Osteoblast (primary cell): Measurements from ENCODE around the gene ARL13B. TPM values are rescaled to one million over a fixed set of nuclear protein-coding genes. Genes with fewer than 3 reads are reported as not detected.

Experiments used
- DNase-seq: peaks from one replicate; pipeline ENCODE4 v3.0.0; 2011; ENCODE audit warnings: low spot score, mixed read lengths; ENCODE audit not compliant: insufficient read length; ENCODE audit errors: missing footprints
- H2AFZ ChIP-seq: 2 replicates; pipeline ENCODE4 v1.6.0; 2011; ENCODE audit warnings: mild to moderate bottlenecking, low read length
- H3K27ac ChIP-seq: 2 replicates; pipeline ENCODE4 v1.5.1; 2011; ENCODE audit warnings: mild to moderate bottlenecking, low read depth, low read length, moderate library complexity
- H3K27me3 ChIP-seq: 2 replicates; pipeline ENCODE4 v1.6.0; 2012; ENCODE audit warnings: mild to moderate bottlenecking, control low read depth, inconsistent platforms, low read length, moderate library complexity; ENCODE audit not compliant: insufficient read depth
- H3K36me3 ChIP-seq: 2 replicates; pipeline ENCODE4 v1.5.1; 2011; ENCODE audit warnings: mild to moderate bottlenecking, low read length, control low read depth, moderate library complexity; ENCODE audit not compliant: insufficient read depth
- H3K4me1 ChIP-seq: 2 replicates; pipeline ENCODE4 v1.5.1; 2011; ENCODE audit warnings: mild to moderate bottlenecking, low read length, control low read depth, moderate library complexity; ENCODE audit not compliant: insufficient read depth
- H3K4me2 ChIP-seq: 2 replicates; pipeline ENCODE4 v1.6.0; 2011; ENCODE audit warnings: mild to moderate bottlenecking, low read length; ENCODE audit not compliant: insufficient read depth
- H3K4me3 ChIP-seq: fragments of 200-600 bp; sonication (generic); 3 replicates; pipeline ENCODE4 v1.5.1; 2012; ENCODE audit warnings: mild to moderate bottlenecking, low read length, inconsistent platforms; ENCODE audit not compliant: insufficient read depth
- H3K79me2 ChIP-seq: 2 replicates; pipeline ENCODE4 v1.6.0; 2012; ENCODE audit warnings: mild to moderate bottlenecking, low read length, control low read depth, inconsistent platforms; ENCODE audit not compliant: insufficient read depth
- H3K9me3 ChIP-seq: 2 replicates; pipeline ENCODE4 v1.5.1; 2011; ENCODE audit warnings: low read depth, low read length, control low read depth
- H4K20me1 ChIP-seq: 2 replicates; pipeline ENCODE4 v1.6.0; 2012; ENCODE audit warnings: mild to moderate bottlenecking, low read length, control low read depth; ENCODE audit not compliant: insufficient read depth
- total RNA-seq: library from RNA; depleted of rRNA; stranded (reverse); fragments of >200 nt; gene quantifications from 2 replicates; pipeline ENCODE4 v1.2.3, GENCODE V29; 2012
- TF ChIP-seq, protein P1 (sequence below): IDR thresholded peaks from 2 replicates; pipeline ENCODE4 v1.5.1; 2011; ENCODE audit warnings: mild to moderate bottlenecking, low read depth, low read length, moderate library complexity; ENCODE audit errors: extremely low read depth

ARL13B gene
- total RNA-seq, 1 donor, result 18.1 TPM

DNA sequence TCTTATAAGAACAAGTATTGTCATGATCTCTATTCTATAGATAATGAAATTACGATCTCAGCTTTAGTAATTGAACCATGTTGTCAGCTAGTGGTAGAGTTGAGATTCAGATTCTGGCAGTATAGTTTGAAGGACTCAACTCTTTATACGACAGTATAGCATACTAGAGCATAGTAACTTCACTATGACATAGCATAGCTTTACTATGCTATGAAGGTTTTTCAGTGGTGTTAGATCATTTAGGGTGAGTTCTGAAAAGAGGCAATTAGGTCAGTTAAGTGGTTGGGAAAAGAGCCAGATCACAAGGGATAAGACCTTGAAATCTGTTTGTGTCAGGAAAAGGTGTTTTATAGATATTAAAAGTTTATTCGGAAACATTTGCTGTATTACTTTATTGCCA lies 40.3 kb downstream of the ARL13B start:
- no peak overlapping the region for H3K4me3 ChIP-seq
- no peaks in the 10 kb centered on the region for H3K79me2 ChIP-seq
- no peaks in the 10 kb centered on the region for H3K27me3 ChIP-seq
- no peaks in the 10 kb centered on the region for H3K36me3 ChIP-seq
- no peaks in the 10 kb centered on the region for H3K4me1 ChIP-seq
- no peaks in the 10 kb centered on the region for H4K20me1 ChIP-seq
- H2AFZ ChIP-seq, result no peak overlapping the region
- TF ChIP-seq, protein P1, sequence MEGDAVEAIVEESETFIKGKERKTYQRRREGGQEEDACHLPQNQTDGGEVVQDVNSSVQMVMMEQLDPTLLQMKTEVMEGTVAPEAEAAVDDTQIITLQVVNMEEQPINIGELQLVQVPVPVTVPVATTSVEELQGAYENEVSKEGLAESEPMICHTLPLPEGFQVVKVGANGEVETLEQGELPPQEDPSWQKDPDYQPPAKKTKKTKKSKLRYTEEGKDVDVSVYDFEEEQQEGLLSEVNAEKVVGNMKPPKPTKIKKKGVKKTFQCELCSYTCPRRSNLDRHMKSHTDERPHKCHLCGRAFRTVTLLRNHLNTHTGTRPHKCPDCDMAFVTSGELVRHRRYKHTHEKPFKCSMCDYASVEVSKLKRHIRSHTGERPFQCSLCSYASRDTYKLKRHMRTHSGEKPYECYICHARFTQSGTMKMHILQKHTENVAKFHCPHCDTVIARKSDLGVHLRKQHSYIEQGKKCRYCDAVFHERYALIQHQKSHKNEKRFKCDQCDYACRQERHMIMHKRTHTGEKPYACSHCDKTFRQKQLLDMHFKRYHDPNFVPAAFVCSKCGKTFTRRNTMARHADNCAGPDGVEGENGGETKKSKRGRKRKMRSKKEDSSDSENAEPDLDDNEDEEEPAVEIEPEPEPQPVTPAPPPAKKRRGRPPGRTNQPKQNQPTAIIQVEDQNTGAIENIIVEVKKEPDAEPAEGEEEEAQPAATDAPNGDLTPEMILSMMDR, result no peak
- H3K9me3 ChIP-seq, result no peaks in the 10 kb centered on the region
- no peak overlapping the region for H3K27ac ChIP-seq
- no peak for DNase-seq
- H3K4me2 ChIP-seq, result no peak overlapping the region

DNA sequence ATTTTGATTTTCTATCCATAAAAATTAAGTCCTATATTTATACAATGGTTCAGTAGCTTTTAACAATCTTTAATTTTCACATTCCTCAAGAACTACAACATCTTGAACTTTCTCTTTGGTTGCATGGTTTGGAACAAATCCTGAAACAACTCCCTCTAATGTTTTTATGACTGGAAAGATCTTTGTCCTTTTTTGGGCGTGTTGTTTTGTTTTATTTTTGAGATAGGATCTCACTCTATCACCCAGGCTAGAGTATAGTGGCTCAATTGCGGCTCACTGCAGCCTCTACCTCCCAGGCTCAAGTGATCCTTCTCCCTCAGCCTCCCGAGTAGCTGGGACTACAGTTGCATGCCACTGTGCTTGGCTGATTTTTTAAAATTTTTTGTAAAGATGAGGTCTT lies 44.4 kb downstream of the ARL13B start:
- no peaks in the 10 kb centered on the region for H3K79me2 ChIP-seq
- peak overlapping the region; percentile 80 for H2AFZ ChIP-seq
- no peaks in the 10 kb centered on the region for H3K27me3 ChIP-seq
- no peaks in the 10 kb centered on the region for H3K9me3 ChIP-seq
- no peak for DNase-seq
- no peaks in the 10 kb centered on the region for H3K36me3 ChIP-seq
- H4K20me1 ChIP-seq, result no peaks in the 10 kb centered on the region
- H3K4me2 ChIP-seq, result peak overlapping the region; percentile 66
- peak overlapping the region; percentile 42 for H3K4me3 ChIP-seq
- no peaks in the 10 kb centered on the region for H3K4me1 ChIP-seq
- TF ChIP-seq, protein P1, result no peak
- H3K27ac ChIP-seq, result peak overlapping the region; percentile 54

DNA sequence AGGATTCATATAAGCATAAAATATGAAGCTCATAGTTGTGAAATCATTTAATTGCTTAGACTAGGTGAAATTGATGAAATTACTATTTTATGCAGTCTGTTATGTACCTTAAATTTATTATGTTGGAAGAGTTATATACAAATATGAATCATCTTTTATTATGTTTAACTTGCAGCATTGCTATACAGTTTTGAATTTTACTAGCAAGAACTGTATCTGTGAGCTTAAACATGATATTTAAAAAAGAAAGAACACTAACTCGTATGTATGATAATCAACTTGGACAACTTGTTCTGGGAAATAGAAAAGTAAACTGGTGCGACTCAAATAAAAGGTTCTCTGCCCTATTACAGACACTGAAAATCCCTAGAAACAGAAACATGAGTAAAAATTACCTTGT lies 46.7 kb downstream of the ARL13B start:
- Histone ChIP-seq H4K20me1 (no peaks in the 10 kb centered on the region), H3K9me3 (no peaks in the 10 kb centered on the region), H3K27ac (no peak overlapping the region), H3K36me3 (no peaks in the 10 kb centered on the region), H2AFZ (no peak overlapping the region), H3K27me3 (no peaks in the 10 kb centered on the region), H3K4me1 (no peaks in the 10 kb centered on the region), H3K4me3 (no peak overlapping the region), H3K4me2 (no peak overlapping the region), H3K79me2 (no peaks in the 10 kb centered on the region)
- TF ChIP-seq, protein P1, result no peak
- no peak for DNase-seq

DNA sequence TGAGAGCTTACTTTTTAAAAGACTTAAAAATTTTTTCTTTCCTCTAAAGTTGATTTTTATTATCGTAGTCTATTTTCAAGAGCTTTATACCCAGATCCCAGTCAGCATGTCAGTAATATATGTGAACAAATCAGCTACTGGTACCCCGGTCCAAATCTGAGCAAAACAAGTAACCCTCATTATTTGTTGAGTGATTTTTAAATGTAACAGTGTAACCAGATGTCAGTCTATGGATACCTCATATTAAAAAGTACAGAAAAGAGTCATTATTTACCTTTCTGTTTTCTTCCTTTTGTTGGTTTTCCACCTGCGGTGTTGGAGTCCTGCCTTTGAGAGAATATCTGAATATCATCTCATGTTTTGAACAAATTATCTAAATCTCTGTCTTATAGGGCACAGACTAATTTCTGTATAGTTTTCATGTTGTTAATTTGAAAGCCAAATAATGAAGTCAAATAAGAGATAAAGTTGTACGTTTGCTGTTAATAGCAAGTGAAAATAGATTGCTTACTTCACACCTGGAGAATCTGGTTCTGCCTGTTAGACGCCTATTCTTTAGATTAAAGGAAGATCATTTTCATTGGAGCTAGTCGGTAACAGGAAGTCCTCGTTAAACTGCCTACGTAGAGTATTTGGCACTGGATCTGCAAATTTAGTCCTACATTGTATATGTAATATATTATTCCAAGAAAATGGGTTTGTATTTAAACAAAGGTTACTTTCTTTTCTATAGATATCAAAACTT lies 48.3 kb downstream of the ARL13B start, which contains the start of gene STX19:
STX19 (minus strand) TSS at position 505 of the 745 bp plus-strand sequence. CDS start 13,328 bp downstream, outside the sequence.
- Histone ChIP-seq H2AFZ (no peak within 1 kb of the TSS), H3K4me1 (no peaks in the 10 kb centered on the region), H3K4me2 (no peak within 1 kb of the TSS), H3K79me2 (no peaks in the 10 kb centered on the region), H4K20me1 (no peaks in the 10 kb centered on the region), H3K27me3 (no peaks in the 10 kb centered on the region), H3K27ac (no peak within 1 kb of the TSS), H3K4me3 (no peak within 1 kb of the TSS), H3K9me3 (no peaks in the 10 kb centered on the region), H3K36me3 (no peaks in the 10 kb centered on the region)
- TF ChIP-seq, protein P1, result no peak
- DNase-seq, result no peak
